ENCODE data around the gene DCAF11.

- TF ChIP-seq GATA2 (IDR thresholded peaks at IDR 0.05; ENCODE audit: low read depth, low read length) (no peak), GATA3 (IDR thresholded peaks at IDR 0.05; ENCODE audit: low read depth, low read length) (no peak)
These were observed 34.4 kb upstream of the DCAF11 start for GRCh38 chr14:24080142-24080530.
